Measurements from ENCODE around the gene SKIL. TPM values are rescaled to one million over a fixed set of nuclear protein-coding genes. Genes with fewer than 3 reads are reported as not detected.

Gene SKIL
- total RNA-seq, 1 experiment from 2014 or later: 35.0 TPM

GRCh38 chr3:170320461-170321121 is 36.9 kb upstream of the SKIL start:
- no peak overlapping the region for H3K27ac ChIP-seq (ENCODE audit: low read length)
- H3K9ac ChIP-seq (ENCODE audit: low read length): no peak overlapping the region
- DNase-seq (no peak), ATAC-seq (no peak)
- BruUV-seq (replicated peaks): no TSS peak
- no peak overlapping the region for H3K4me2 ChIP-seq (ENCODE audit: low read length)
- H3F3A ChIP-seq (ENCODE audit: low read length, unreplicated experiment): no peaks in the 10 kb centered on the region
- H2AFZ ChIP-seq (ENCODE audit: low read length): no peak overlapping the region
- POLR2A ChIA-PET (ENCODE audit: unreplicated experiment): no interaction called here
- no peaks in the 10 kb centered on the region for H3K36me3 ChIP-seq (ENCODE audit: low read depth, low read length)
- H3K9me3 ChIP-seq (ENCODE audit: low read length): no peaks in the 10 kb centered on the region
- no peak overlapping the region for H3K4me3 ChIP-seq (ENCODE audit: low read length)
- intact Hi-C loops (cut with micrococcal nuclease): no loop called here
- H4K20me1 ChIP-seq (ENCODE audit: low read length): no peaks in the 10 kb centered on the region
- H3K9me2 ChIP-seq (replicated peaks; ENCODE audit: low read length): no peaks in the 10 kb centered on the region
- H3K27me3 ChIP-seq (ENCODE audit: low read length): no peaks in the 10 kb centered on the region
- H3K4me1 ChIP-seq (ENCODE audit: insufficient read depth, low read length): no peaks in the 10 kb centered on the region
- H3K79me2 ChIP-seq (ENCODE audit: low read length): no peaks in the 10 kb centered on the region
- TF ChIP-seq CTCF (conservative IDR thresholded peaks at IDR 0.05; ENCODE audit: low read depth, low read length) (no peak), EZH2 (IDR thresholded peaks at IDR 0.05; ENCODE audit: low read length, unreplicated experiment) (no peak), EZH2phosphoT487 (IDR thresholded peaks at IDR 0.05; ENCODE audit: borderline replicate concordance, low read length) (no peak)
- CTCF ChIA-PET: interaction anchor here (0.6 kb wide), 2 partner anchors 48 to 132 kb away, joined by 4 to 8 read pairs; no protein-coding TSS in a partner anchor

GRCh38 chr3:170321321-170322034 is 36.0 kb upstream of the SKIL start:
- Histone ChIP-seq H3K9me2 (replicated peaks; ENCODE audit: low read length) (no peaks in the 10 kb centered on the region), H3K27me3 (ENCODE audit: low read length) (no peaks in the 10 kb centered on the region), H3K9ac (ENCODE audit: low read length) (no peak overlapping the region), H3K4me3 (ENCODE audit: low read length) (no peak overlapping the region), H2AFZ (ENCODE audit: low read length) (no peak overlapping the region), H3F3A (ENCODE audit: low read length, unreplicated experiment) (no peaks in the 10 kb centered on the region), H4K20me1 (ENCODE audit: low read length) (no peaks in the 10 kb centered on the region), H3K4me1 (ENCODE audit: insufficient read depth, low read length) (no peaks in the 10 kb centered on the region), H3K36me3 (ENCODE audit: low read depth, low read length) (no peaks in the 10 kb centered on the region), H3K27ac (ENCODE audit: low read length) (no peak overlapping the region), H3K79me2 (ENCODE audit: low read length) (no peaks in the 10 kb centered on the region), H3K4me2 (ENCODE audit: low read length) (no peak overlapping the region), H3K9me3 (ENCODE audit: low read length) (no peaks in the 10 kb centered on the region)
- DNase-seq: no peak
- intact Hi-C loops (cut with micrococcal nuclease): no loop called here
- ChIA-PET CTCF (interaction anchor here (0.6 kb wide), 1 partner anchor 47 kb away, joined by 4 read pairs; no protein-coding TSS in a partner anchor), POLR2A (ENCODE audit: unreplicated experiment) (no interaction called here)
- BruUV-seq (replicated peaks): no TSS peak
- no peak for TF ChIP-seq EZH2phosphoT487 (IDR thresholded peaks at IDR 0.05; ENCODE audit: borderline replicate concordance, low read length)
- no peak for TF ChIP-seq EZH2 (IDR thresholded peaks at IDR 0.05; ENCODE audit: low read length, unreplicated experiment)
- no peak for TF ChIP-seq CTCF (conservative IDR thresholded peaks at IDR 0.05; ENCODE audit: low read depth, low read length)
- ATAC-seq: no peak

All from PC-3 (cell line).